Upper lobe of left lung (tissue), 4 donors: ENCODE results near the gene BTBD9.

ENCODE experiments used
- EP300 ChIP-seq, 4 donors: sonication (generic); formaldehyde crosslinking; IDR thresholded peaks; one replicate each; pipeline ENCODE4 v1.5.1; 2017; ENCODE audit warnings: antibody characterized with exemption in 4 of 4, control low read depth in 2 of 4
- TF ChIP-seq, protein P1 (sequence below), 6 experiments: fragments of 450-650 bp in 4 of 6; fragments of 200-600 bp in 2 of 6; sonication (generic) in 2 of 6; IDR thresholded peaks; one replicate each; pipeline ENCODE4 v1.5.1; 2016 to 2019; ENCODE audit warnings: antibody characterized with exemption in 6 of 6

DNA sequence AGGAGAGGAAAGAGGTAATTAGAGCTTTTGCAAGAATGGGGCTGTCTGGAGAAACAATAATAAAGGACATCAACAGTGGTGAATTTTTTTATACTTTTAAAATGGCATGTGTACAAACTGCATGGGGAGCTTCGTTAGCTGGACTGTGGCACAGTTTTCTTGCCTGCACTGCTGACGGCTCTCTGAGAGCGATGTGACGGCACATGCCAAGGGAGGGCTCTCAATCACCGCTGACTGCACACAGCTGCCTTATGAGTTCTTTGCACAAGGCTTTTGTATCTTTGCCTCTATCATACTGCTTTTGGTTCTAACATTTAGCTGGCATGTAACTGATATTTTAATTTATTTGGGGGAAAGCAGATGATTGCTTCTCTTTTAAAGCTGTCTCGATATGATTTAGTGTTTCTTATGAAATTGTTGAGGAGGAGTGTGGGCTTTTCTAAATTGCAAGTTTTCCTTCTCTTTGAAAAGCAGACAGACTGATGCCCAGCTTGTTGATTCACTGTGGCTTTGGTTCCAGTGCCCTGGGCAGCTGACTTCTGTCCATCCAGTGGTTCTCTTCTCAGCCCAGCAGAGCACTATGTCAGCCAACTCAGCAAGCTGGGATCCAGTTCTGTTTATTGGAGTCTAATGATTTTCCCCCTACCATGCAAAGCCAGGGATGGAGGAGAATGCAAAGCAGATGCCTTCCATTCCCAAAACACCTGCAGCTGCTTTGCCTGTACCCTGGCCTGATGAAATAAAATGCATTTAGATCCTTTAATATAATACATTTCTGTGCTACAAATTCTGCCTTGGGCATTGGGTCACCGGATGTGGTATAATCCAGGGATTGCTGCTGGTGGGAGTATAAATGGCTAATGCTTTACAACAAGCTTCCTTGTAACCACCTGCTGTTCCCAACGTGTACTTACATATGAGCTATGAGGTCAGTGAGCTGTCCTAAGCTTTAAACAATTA lies 496.3 kb downstream of the BTBD9 start:
- TF ChIP-seq, protein P1, sequence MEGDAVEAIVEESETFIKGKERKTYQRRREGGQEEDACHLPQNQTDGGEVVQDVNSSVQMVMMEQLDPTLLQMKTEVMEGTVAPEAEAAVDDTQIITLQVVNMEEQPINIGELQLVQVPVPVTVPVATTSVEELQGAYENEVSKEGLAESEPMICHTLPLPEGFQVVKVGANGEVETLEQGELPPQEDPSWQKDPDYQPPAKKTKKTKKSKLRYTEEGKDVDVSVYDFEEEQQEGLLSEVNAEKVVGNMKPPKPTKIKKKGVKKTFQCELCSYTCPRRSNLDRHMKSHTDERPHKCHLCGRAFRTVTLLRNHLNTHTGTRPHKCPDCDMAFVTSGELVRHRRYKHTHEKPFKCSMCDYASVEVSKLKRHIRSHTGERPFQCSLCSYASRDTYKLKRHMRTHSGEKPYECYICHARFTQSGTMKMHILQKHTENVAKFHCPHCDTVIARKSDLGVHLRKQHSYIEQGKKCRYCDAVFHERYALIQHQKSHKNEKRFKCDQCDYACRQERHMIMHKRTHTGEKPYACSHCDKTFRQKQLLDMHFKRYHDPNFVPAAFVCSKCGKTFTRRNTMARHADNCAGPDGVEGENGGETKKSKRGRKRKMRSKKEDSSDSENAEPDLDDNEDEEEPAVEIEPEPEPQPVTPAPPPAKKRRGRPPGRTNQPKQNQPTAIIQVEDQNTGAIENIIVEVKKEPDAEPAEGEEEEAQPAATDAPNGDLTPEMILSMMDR (IDR thresholded peaks at IDR 0.05) = no peak
- no peak for TF ChIP-seq EP300 (IDR thresholded peaks at IDR 0.05)
